Gastrocnemius medialis (tissue), 4 donors: Measurements from ENCODE around the gene OSM.

Experiments used
- CTCF ChIP-seq, 5 experiments: fragments of 450-650 bp in 3 of 5; fragments of 200-600 bp in 2 of 5; sonication (generic) in 2 of 5; IDR thresholded peaks in 4 of 5; conservative IDR thresholded peaks in 1 of 5; 1 replicate in 4 of 5; 2 replicates in 1 of 5; pipeline ENCODE4 v1.5.1; 2016 to 2019; ENCODE audit warnings: antibody characterized with exemption in 5 of 5, mild to moderate bottlenecking in 3 of 5, moderate library complexity in 3 of 5
- POLR2A ChIP-seq, 2 donors: fragments of 450-650 bp; IDR thresholded peaks; one replicate each; pipeline ENCODE4 v1.6.1; 2017; ENCODE audit warnings: antibody characterized with exemption in 2 of 2, mild to moderate bottlenecking in 2 of 2, moderate library complexity in 2 of 2

GRCh38 chr22:30226192-30226832, 40.3 kb downstream of the OSM start:
- no peak for TF ChIP-seq CTCF (IDR thresholded peaks at IDR 0.05 in 4 of 5, conservative IDR thresholded peaks at IDR 0.05 in 1 of 5)
- no peak for TF ChIP-seq POLR2A (IDR thresholded peaks at IDR 0.05)
